Mesodermal cell (in vitro differentiated cells): ENCODE measurements around the gene TC2N.

Experiments
- H3K27ac ChIP-seq: 2 replicates; pipeline ENCODE4 v1.7.0; 2013; ENCODE audit warnings: mild to moderate bottlenecking, low read depth, low read length, moderate library complexity; ENCODE audit not compliant: severe bottlenecking
- H3K36me3 ChIP-seq: 2 replicates; pipeline ENCODE4 v1.7.1; 2013; ENCODE audit warnings: mild to moderate bottlenecking, low read length, moderate library complexity; ENCODE audit not compliant: control insufficient read depth, insufficient read depth
- H3K4me1 ChIP-seq: one replicate; pipeline ENCODE4 v1.7.1; 2013; ENCODE audit warnings: mild to moderate bottlenecking, low read length; ENCODE audit not compliant: insufficient read depth, control insufficient read depth, poor library complexity, severe bottlenecking
- H3K4me3 ChIP-seq: 2 replicates; pipeline ENCODE4 v1.7.0; 2013; ENCODE audit warnings: low read length, control low read depth, mild to moderate bottlenecking; ENCODE audit not compliant: insufficient read depth, poor library complexity, severe bottlenecking; ENCODE audit errors: extremely low read depth
- H3K9me3 ChIP-seq: 2 replicates; pipeline ENCODE4 v1.7.1; 2013; ENCODE audit warnings: mild to moderate bottlenecking, low read length, moderate library complexity; ENCODE audit not compliant: control insufficient read depth
- WGBS, 2 experiments: methylation state at CpG; one replicate each; pipeline ENCODE4 v1.1.5; 2013; ENCODE audit warnings: missing lambda C conversion rate in 2 of 2; ENCODE audit not compliant: insufficient coverage in 2 of 2; 5-methylcytosine and 5-hydroxymethylcytosine counted together

TC2N gene

GRCh38 chr14:91889477-91890211 is 22.3 kb upstream of the TC2N start:
- no peak overlapping the region for H3K4me3 ChIP-seq
- H3K36me3 ChIP-seq: no peaks in the 10 kb centered on the region
- 90 to 94% methylated on average over 13 of the region's 13 CpGs for WGBS, 2 experiments
- no peak overlapping the region for H3K27ac ChIP-seq
- peaks cover 9% of the 10 kb centered on the region for H3K4me1 ChIP-seq
- H3K9me3 ChIP-seq: no peaks in the 10 kb centered on the region

GRCh38 chr14:91888641-91889476 is 21.5 kb upstream of the TC2N start:
- 81 to 93% methylated on average over 10 of the region's 10 CpGs for WGBS, 2 experiments
- Histone ChIP-seq H3K36me3 (no peaks in the 10 kb centered on the region), H3K9me3 (no peaks in the 10 kb centered on the region), H3K27ac (no peak overlapping the region), H3K4me1 (peaks cover 9% of the 10 kb centered on the region), H3K4me3 (no peak overlapping the region)

- H3K36me3 ChIP-seq: no peaks in the 10 kb centered on the region
- H3K4me3 ChIP-seq: no peak overlapping the region
- H3K4me1 ChIP-seq: peaks cover 9% of the 10 kb centered on the region
- no peaks in the 10 kb centered on the region for H3K9me3 ChIP-seq
- WGBS, 2 experiments: 95 to 100% methylated on average over 8 of the region's 8 CpGs
- H3K27ac ChIP-seq: no peak overlapping the region
Observed at GRCh38 chr14:91886961-91887360, 19.6 kb upstream of the TC2N start.

- Histone ChIP-seq H3K27ac (no peak overlapping the region), H3K36me3 (no peaks in the 10 kb centered on the region), H3K4me1 (peaks cover 11% of the 10 kb centered on the region), H3K9me3 (no peaks in the 10 kb centered on the region), H3K4me3 (no peak overlapping the region)
- 96% methylated on average over 2 to 3 of the region's 4 CpGs for WGBS, 2 experiments
Observed at GRCh38 chr14:91885839-91886238, 18.5 kb upstream of the TC2N start.

GRCh38 chr14:91885113-91885712 is 17.9 kb upstream of the TC2N start:
- Histone ChIP-seq H3K27ac (no peak overlapping the region), H3K36me3 (no peaks in the 10 kb centered on the region), H3K4me1 (peaks cover 15% of the 10 kb centered on the region), H3K4me3 (no peak overlapping the region), H3K9me3 (no peaks in the 10 kb centered on the region)
- WGBS, 2 experiments: 89 to 100% methylated on average over 1 to 2 of the region's 4 CpGs

GRCh38 chr14:91884664-91885063 is 17.3 kb upstream of the TC2N start:
- 65 to 76% methylated on average over 5 to 6 of the region's 6 CpGs for WGBS, 2 experiments
- H3K4me1 ChIP-seq: peaks cover 13% of the 10 kb centered on the region

GRCh38 chr14:91883753-91884152 is 16.4 kb upstream of the TC2N start:
- H3K4me1 ChIP-seq: peaks cover 9% of the 10 kb centered on the region
- H3K27ac ChIP-seq: no peak overlapping the region
- no peak overlapping the region for H3K4me3 ChIP-seq
- no peaks in the 10 kb centered on the region for H3K36me3 ChIP-seq
- 88 to 96% methylated on average over 8 to 9 of the region's 9 CpGs for whole genome bisulfite sequencing, 2 experiments
- H3K9me3 ChIP-seq: no peaks in the 10 kb centered on the region

More at GRCh38 chr14:91884664-91885063, 17.3 kb upstream of the TC2N start:
- Histone ChIP-seq H3K27ac (no peak overlapping the region), H3K9me3 (no peaks in the 10 kb centered on the region), H3K4me3 (no peak overlapping the region), H3K36me3 (no peaks in the 10 kb centered on the region)

GRCh38 chr14:91882776-91883175 is 15.4 kb upstream of the TC2N start:
- Histone ChIP-seq H3K9me3 (no peaks in the 10 kb centered on the region), H3K36me3 (no peaks in the 10 kb centered on the region), H3K4me3 (no peak overlapping the region), H3K27ac (no peak overlapping the region), H3K4me1 (peaks cover 9% of the 10 kb centered on the region)
- WGBS, 2 experiments: 64 to 93% methylated on average over 2 to 4 of the region's 4 CpGs

- no peak overlapping the region for H3K4me3 ChIP-seq
- H3K36me3 ChIP-seq: no peaks in the 10 kb centered on the region
- no peak overlapping the region for H3K27ac ChIP-seq
- 100% methylated on average over 4 to 5 of the region's 5 CpGs for WGBS, 2 experiments
- peaks cover 9% of the 10 kb centered on the region for H3K4me1 ChIP-seq
- H3K9me3 ChIP-seq: no peaks in the 10 kb centered on the region
Observed at GRCh38 chr14:91882369-91882768, 15.0 kb upstream of the TC2N start.

- H3K36me3 ChIP-seq: no peaks in the 10 kb centered on the region
- H3K4me1 ChIP-seq: peaks cover 9% of the 10 kb centered on the region
- no peak overlapping the region for H3K4me3 ChIP-seq
- 70 to 71% methylated on average over 4 to 5 of the region's 6 CpGs for WGBS, 2 experiments
- H3K27ac ChIP-seq: no peak overlapping the region
- no peaks in the 10 kb centered on the region for H3K9me3 ChIP-seq
Observed at GRCh38 chr14:91879196-91879595, 11.9 kb upstream of the TC2N start.
